ENCODE measurements around the gene GARIN5B.
"Not testable (repeated sequence)": the region's sequence is repeated elsewhere in the genome, so short reads cannot be mapped to it uniquely, and the experiment has no call there.

Gene GARIN5B

GRCh38 chr19:55340784-55341147, 22.3 kb downstream of the GARIN5B start:
- no peak for DNase-seq (ENCODE audit: low read depth)
- TF ChIP-seq CTCF (IDR thresholded peaks at IDR 0.05; ENCODE audit: insufficient read depth, low read depth, low read length, missing control alignments) = no peak
- H3K4me3 ChIP-seq (ENCODE audit: low read length) = peak overlapping the region; percentile 94

GRCh38 chr19:55339889-55340783, 22.9 kb downstream of the GARIN5B start:
- peak overlapping the region; percentile 94 for H3K4me3 ChIP-seq (ENCODE audit: low read length)
- no peak for TF ChIP-seq CTCF (IDR thresholded peaks at IDR 0.05; ENCODE audit: insufficient read depth, low read depth, low read length, missing control alignments)
- DNase-seq (ENCODE audit: low read depth) = no peak

- peak; percentile 46 for TF ChIP-seq CTCF (IDR thresholded peaks at IDR 0.05; ENCODE audit: insufficient read depth, low read depth, low read length, missing control alignments)
- peak; percentile 100 for DNase-seq (ENCODE audit: low read depth)
- peak within 1 kb of the TSS; percentile 94 for H3K4me3 ChIP-seq (ENCODE audit: low read length)
Observed at GRCh38 chr19:55339105-55339888, 23.8 kb downstream of the GARIN5B start, which contains the start of gene KMT5C. TSS of gene KMT5C (plus strand) at chr19:55339876. CDS start at chr19:55341937, 2,061 bp downstream.

GRCh38 chr19:55336101-55336500, 27.0 kb downstream of the GARIN5B start:
- TF ChIP-seq CTCF (IDR thresholded peaks at IDR 0.05; ENCODE audit: insufficient read depth, low read depth, low read length, missing control alignments) = no peak
- peak; percentile 98 for DNase-seq (ENCODE audit: low read depth)
- no peak overlapping the region for H3K4me3 ChIP-seq (ENCODE audit: low read length)

- H3K4me3 ChIP-seq (ENCODE audit: low read length) = no peak overlapping the region
- TF ChIP-seq CTCF (IDR thresholded peaks at IDR 0.05; ENCODE audit: insufficient read depth, low read depth, low read length, missing control alignments) = no peak
- DNase-seq (ENCODE audit: low read depth) = no peak
Observed at GRCh38 chr19:55333870-55334269, 29.2 kb downstream of the GARIN5B start.

GRCh38 chr19:55329791-55330190, 33.3 kb downstream of the GARIN5B start:
- H3K4me3 ChIP-seq (ENCODE audit: low read length) = not testable (repeated sequence)
- peak; percentile 48 for DNase-seq (ENCODE audit: low read depth)

DNA sequence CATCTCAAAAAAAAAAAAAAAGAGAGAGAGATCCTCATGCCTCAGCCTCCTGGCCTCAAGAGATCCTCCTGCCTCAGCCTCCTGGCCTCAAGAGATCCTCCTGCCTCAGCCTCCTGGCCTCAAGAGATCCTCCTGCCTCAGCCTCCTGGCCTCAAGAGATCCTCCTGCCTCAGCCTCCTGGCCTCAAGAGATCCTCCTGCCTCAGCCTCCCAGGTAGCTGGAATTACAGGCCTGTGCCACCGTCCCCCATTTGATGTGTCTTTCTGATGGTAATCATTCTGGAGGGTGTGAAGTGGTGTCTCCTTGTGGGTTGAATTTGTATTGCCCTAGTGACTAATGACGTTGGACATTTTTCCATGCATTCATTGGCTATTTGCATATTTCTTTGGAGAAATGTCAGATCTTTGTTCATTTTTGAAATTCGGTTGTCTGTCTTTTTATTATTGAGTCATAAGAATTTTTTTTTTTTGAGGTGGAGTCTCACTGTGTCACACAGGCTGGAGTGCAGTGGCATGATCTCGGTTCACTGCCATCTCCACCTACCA, 34.2 kb downstream of the GARIN5B start:
- DNase-seq (ENCODE audit: low read depth) = peak; percentile 50

More for the DNA sequence above, 34.2 kb downstream of the GARIN5B start:
- not testable (repeated sequence) for H3K4me3 ChIP-seq (ENCODE audit: low read length)
